HG02981 (cell line): ENCODE measurements around the gene VWA2.
"Not testable (repeated sequence)": the region's sequence is repeated elsewhere in the genome, so short reads cannot be mapped to it uniquely, and the experiment has no call there.

Experiments used
- ATAC-seq: cut with Tn5 transposase; IDR thresholded peaks from one replicate; pipeline ENCODE4 v1.9.1; 2021; ENCODE audit warnings: mild to moderate bottlenecking, moderate library complexity; ENCODE audit not compliant: unreplicated experiment

Gene VWA2

GRCh38 chr10:114313866-114314265, 74.8 kb downstream of the VWA2 start:
- ATAC-seq = no peak

- ATAC-seq = no peak
These were observed 76.7 kb downstream of the VWA2 start for GRCh38 chr10:114315566-114316420.

GRCh38 chr10:114316744-114317143, 77.7 kb downstream of the VWA2 start:
- ATAC-seq = no peak

GRCh38 chr10:114319406-114320248, 80.6 kb downstream of the VWA2 start:
- no peak for ATAC-seq

GRCh38 chr10:114320249-114321116, 81.4 kb downstream of the VWA2 start:
- ATAC-seq = no peak

- no peak for ATAC-seq
These were observed 83.3 kb downstream of the VWA2 start for GRCh38 chr10:114322344-114322743.

GRCh38 chr10:114323023-114323422, 84.0 kb downstream of the VWA2 start:
- no peak for ATAC-seq

GRCh38 chr10:114326795-114327194, 87.7 kb downstream of the VWA2 start:
- ATAC-seq = no peak

- no peak for ATAC-seq
These were observed 88.7 kb downstream of the VWA2 start for GRCh38 chr10:114327537-114328440.

GRCh38 chr10:114328441-114328812, 89.4 kb downstream of the VWA2 start:
- ATAC-seq = no peak

GRCh38 chr10:114328874-114329273, 89.8 kb downstream of the VWA2 start:
- no peak for ATAC-seq

- ATAC-seq = no peak
These were observed 90.7 kb downstream of the VWA2 start for GRCh38 chr10:114329634-114330365.

GRCh38 chr10:114332301-114333192, 93.5 kb downstream of the VWA2 start:
- ATAC-seq = no peak

GRCh38 chr10:114333441-114333840, 94.4 kb downstream of the VWA2 start:
- not testable (repeated sequence) for ATAC-seq

GRCh38 chr10:114334301-114334700, 95.2 kb downstream of the VWA2 start:
- ATAC-seq = no peak

GRCh38 chr10:114335614-114336013, 96.6 kb downstream of the VWA2 start:
- ATAC-seq = no peak

- ATAC-seq = no peak
These were observed 97.9 kb downstream of the VWA2 start for GRCh38 chr10:114336823-114337509.
